SK-N-DZ (cell line): ENCODE measurements around the gene CLDN1. TPM values are rescaled to one million over a fixed set of nuclear protein-coding genes. Genes with fewer than 3 reads are reported as not detected.
A peak's percentile ranks its signal among the peaks of the same experiment; 100 is the strongest.

Experiments
- DNase-seq: peaks from one replicate; pipeline ENCODE4 v3.0.0-alpha.2; 2015; ENCODE audit warnings: low spot score
- polyA plus RNA-seq, 2 experiments: library from polyadenylated mRNA; depleted of rRNA; stranded (reverse); fragments of >200 nt; gene quantifications; 2 replicates each; pipeline ENCODE4 v1.2.3, GENCODE V29; 2014

CLDN1 gene, protein sequence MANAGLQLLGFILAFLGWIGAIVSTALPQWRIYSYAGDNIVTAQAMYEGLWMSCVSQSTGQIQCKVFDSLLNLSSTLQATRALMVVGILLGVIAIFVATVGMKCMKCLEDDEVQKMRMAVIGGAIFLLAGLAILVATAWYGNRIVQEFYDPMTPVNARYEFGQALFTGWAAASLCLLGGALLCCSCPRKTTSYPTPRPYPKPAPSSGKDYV
- polyA plus RNA-seq (2014; cell fraction: cytosol; rRNA removed), result not detected in 2 replicates
- polyA plus RNA-seq (2014; cell fraction: nucleus; rRNA removed), result not detected in 2 replicates

DNA sequence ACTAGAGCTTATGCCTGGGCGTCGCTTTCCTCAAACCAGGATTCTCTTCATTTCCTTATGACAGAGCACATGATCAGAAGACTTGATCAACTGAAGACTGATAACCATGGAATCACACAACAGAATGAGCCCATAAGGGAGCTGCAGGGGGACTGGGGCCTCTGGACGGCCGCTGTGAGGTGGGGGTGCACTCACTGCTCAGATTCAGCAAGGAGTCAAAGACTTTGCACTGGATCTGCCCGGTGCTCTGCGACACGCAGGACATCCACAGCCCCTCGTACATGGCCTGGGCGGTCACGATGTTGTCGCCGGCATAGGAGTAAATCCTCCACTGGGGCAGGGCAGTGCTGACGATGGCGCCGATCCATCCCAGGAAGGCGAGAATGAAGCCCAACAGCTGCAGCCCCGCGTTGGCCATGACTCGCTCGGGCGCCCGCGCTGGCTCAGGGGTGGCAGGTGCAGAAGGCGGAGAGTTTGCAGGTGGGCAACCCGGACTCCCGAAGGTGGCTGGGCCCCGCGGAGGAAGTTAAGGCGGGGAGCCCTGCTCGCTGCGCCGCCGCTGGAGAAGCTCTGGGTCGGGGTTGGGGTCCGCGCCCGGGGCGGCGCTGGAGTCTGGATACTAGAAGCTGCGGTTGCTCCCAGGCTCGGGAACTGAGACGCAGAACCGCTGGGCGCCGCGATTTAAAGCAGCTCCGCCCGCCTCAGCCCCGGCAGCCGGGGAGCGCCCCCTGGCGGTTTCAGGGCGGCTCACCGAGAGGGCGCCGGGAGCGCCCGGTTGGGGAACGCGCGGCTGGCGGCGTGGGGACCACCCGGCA lies at the start of gene CLDN1:
Gene CLDN1, minus strand, starts transcription at position 658 of the 815 bp plus-strand sequence. Its CDS starts 240 bp downstream, at position 418.
- peak; percentile 68 for DNase-seq

DNA sequence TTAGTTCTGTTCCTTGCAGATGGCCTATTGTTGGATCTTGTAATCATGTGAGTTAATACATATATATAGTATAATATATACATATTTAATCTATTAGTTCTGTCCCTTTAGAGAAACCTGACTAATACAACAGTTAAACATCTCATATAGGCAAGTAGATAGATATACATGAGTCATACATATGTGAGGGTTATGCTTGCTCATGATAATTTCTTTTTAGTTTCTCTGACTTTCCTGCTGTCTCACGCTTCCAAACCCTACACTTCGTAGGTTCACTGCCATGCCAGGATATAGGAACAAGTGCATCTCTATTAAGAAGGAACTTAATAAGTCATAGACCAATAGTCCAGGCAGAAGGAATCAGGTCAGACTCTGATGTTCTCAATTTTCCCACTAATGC lies 48.9 kb upstream of the CLDN1 start:
- no peak for DNase-seq

DNA sequence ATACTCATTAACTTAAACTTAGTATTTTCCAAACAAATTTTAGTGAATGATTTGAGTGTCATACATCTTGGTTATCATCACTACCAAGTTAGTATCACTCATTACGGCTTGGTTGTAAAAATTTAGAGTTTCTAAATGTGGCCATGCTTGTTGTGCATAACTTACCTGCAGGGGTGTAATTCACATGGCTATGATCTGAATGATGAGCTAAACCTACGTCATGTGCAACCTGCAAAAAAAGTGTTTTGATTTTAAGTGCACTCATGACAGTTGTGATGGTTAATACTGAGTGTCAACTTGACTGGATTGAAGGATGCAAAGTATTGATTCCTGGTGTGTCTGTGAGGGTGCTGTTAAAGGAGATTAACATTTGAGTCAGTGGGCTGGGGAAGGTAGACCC lies 48.1 kb upstream of the CLDN1 start:
- DNase-seq, result no peak

DNA sequence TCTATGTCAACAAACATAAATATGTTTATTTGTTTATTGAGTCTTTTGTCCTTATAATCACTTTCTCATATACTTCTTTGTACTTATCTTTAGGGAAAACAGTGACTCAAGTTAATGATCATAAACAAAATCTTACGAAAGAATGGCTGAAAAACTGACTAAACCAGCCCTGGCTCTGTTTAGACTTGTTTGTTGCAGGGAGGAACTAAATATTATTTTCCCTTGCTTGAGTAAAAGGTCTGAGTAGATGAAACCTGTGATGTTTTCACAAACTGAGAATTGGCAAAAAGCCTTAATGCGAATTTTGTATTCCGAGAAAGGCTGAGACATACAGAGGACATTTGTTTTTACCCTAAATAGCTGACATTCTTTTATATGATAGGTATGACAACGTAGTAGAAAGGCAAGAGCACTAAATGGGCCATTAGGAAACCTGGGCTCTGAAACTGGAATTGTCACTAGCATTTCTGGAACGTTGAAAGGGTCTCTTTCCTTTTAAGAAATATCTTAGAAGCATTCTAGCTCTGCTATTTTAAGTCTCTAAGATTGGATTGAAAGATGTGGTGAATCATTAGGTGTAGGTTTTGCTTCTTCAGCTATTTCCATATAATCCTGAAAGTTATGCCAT lies 47.5 kb upstream of the CLDN1 start:
- no peak for DNase-seq

DNA sequence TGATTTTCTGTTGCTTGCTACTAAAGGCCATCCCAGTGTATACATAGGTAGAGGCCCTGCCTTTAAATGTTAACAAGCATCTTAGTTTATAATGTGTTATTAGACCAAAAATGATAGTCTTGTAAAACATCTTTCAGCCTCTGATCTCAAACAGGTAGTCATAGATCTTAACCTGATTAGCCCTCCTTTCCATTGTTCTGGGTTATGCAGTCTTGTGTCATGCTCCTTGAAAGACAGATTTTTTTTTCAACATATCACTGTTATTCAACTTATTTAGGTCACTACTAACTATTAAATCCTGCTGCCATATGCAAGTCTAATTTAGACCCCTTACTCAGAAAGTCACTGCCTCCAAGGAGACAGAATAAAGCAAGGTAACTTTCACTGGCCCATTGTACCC lies 46.6 kb upstream of the CLDN1 start:
- no peak for DNase-seq

DNA sequence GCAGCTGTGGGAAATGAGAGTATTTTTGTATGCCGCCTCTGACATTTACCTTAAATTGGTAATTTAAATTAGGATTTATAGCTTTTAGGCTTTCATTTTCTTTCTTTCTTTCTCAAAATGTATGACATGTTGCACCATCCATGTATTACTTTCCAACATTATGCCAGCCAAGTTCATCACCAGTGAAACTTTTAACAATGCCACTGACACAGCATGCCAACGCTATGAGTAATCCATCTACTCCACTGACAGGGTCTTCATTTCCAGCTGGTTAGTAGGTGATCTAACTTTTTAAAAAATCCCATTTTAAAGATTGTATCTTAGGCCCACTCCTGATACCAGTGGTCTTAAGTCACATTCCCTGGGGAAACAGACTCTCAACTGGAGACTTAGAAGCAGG lies 43.9 kb upstream of the CLDN1 start:
- DNase-seq, result no peak

DNA sequence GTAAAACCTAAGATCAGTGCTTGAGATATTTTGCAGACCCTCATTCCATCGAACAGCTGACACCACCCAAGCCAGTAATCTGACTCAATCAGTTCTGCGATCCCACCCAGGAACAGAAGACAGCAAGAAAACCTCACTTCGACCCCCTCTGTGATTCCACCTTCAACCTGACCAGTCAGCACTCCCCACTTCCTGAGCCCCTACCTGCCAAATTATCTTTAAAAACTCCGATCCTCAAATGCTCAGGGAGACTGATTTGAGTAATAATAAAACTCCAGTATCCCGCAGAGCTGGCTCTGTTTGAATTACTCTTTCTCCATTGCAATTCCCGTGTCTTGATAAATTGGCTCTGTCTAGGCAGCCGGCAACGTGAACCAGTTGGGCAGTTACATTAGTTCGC lies 40.0 kb upstream of the CLDN1 start:
- no peak for DNase-seq

DNA sequence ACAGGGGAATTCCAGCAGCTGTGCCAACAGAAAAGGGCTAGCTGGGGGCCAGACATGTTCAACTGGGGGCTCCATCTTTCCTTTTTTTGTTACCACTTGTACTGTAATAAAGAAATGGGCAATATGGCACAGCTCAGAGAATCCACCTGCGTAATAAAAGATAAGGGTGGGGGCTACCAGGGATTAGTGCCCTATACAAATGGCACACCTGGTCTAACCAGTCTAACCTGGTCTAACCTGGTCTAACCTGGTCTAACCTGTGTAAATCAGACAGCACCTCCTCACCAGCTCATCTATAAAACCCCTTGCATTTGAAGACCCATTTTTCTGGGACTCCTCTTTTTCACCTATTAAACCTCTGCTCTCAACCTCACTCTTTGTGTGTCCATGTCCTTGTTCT lies 39.5 kb upstream of the CLDN1 start:
- DNase-seq, result no peak

DNA sequence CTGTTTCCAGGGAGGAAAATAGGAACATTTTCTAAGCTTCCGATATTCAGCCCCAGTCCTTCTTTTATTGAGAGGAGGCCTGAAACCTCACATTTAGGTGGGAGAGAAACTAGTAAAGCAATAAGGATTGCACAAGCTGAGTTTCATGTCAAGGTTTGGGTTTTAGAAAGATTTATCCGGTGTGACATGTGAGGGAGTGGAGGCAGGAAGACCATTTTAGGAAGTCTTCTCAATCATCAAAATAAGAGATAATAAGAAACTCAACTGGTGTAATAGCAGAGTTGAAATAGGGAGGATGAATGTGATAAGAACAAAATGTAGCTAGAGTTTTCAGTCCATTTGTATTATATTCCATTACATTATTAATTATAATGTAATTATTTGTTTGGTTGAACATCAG lies 38.0 kb upstream of the CLDN1 start:
- DNase-seq, result no peak

DNA sequence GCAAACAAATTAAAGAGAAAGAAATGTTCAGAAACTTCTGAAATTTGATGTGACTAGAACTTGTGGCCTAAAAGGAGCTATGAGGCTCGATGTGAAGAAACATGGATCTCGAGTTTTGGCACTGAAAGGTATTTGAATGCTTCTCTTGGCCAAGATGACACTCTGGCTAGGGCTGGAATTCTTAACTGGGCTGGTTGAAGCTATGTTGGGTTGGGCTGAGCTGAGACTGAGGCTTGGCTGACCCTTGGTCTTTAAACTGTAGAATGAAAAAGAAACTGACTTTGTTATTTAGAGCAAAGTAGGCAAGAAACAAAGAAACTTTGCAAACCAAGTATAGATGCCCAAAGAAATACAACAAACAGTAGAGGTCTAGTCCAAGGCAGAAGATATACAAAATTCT lies 37.6 kb upstream of the CLDN1 start:
- DNase-seq, result no peak

DNA sequence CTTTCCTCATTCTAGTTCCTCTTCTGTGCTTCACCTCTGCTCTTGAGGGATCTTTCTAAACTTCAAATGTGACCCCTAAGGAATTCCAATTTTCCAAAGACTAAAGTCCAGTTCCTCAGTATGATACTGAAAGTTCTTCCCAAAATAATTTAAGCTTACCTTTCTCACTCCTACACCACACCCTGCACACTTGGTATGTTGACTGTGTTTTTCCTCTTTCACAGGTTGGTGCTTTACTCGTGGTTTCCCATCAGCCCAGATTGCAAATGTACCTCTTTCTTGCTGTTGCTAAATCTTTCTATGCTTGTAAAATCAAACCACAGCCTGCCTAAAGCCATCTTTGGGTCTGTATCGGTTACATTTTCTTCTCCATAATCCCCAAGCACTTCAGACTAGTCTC lies 35.2 kb upstream of the CLDN1 start:
- DNase-seq, result no peak

DNA sequence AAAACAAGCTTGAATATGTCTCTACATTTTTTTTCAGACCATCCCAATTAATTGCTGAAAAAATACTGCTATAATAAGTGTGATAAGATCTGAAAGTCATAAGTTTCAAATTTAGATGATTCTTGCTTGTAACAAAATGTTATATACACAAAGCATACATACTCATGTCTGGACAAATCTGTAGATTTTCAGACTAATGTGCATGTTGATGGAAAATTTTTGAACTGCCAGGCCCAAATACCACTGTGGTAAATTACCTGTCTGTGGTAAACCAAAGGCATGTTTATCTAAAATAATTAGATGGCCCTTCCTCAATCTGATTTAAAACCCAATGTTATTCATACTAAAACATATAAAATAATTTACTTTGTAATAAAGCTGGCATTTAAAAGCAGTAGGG lies 34.0 kb upstream of the CLDN1 start:
- no peak for DNase-seq

DNA sequence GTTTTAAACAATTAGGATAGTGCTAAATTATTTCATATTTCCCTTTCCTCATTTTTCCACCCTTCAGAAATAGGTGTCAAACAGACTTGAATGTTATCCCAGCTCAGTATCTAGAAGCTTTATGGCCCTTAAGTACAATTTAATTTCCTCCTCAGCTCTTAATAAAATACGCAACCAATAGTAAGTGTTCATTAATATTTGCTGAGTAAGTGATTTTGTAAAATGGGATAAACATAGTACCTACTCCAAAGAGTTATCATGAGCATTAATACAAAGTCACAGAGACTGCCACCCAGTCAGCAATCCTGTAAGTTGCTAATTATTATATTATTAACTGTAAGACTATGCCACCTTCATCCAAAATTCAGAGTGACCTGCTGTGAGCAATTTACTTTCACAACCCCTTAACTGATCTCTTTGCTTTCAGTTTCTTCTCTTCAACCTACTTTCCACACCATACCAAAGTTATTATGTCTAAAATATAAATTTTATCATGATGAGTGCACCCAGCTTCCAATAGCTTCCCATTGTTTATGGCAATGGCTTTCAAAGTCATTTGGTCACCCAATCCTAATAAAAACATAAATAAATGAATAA lies 30.7 kb upstream of the CLDN1 start:
- no peak for DNase-seq

DNA sequence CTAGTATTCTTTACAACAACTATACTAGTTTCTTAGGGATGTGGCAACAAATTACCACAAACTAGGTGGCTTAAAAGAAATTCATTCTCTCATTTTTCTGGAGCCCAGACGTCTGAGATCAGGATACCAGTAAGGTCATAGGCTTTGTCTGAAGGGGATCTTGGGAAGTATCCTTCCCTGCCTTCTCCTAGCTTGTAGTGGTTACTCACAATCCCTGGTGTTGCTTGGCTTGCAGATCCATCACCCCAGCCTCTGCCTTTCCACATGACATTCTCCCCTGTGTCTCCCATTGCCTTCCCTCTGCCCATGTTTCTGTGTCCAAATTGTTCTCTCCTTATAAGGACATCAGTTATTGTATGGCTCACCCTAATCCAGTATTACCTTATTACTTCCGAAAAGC lies 24.3 kb upstream of the CLDN1 start:
- no peak for DNase-seq

DNA sequence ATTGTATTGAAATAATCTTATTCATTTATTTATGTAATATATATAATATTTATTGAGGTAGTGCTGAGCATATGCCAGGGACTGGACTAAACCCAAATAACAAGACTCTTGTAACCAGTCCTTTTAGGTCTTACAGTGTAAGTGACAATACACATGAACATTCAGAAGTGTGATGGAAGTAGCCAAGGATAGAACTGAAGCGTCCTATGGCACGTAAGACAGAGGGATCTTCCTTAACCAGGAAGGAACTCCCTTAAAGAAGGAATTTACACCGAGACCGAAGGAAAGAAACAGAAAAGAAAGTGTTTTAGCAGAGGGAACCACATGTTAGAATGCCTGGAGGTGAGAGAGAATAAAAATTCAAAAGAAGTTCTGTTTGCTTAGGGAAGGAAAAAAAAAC lies 23.6 kb upstream of the CLDN1 start:
- no peak for DNase-seq

DNA sequence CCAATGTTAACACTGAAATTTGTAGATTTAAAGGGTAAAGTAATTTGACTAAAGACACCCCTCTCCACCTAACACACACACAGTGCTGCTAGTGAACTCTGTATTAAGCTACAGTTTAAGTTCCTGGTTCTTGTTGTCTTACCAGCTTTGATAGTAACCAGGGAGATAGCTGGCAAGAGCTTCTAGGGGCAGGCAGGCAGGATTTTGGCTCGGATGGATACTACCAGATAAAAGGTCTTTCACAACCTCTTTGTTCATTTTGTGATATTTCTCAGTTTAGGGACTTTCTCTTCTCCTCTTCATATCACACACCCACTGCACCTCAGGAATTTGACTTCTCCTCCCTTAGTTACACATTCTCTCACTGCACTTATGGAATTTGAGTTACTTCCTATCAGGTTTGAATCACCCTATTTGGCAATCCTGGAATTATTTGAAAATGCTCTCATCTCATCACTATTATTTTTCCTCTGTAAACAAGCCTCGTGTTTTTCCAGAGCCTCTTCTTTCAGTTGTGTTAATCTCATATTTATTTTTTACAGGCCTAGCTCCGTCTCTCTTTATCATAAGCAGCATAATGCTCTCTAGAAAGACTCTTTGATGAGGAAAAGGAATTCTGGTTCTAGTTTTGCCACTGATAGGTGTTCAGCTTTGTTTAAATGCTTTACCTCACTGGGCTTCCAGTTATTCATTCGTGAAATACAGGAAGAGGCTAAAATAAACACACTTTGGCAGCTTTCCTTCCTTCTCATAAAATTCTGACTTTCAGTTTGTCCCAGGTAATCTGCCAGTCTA lies 23.0 kb upstream of the CLDN1 start:
- no peak for DNase-seq

DNA sequence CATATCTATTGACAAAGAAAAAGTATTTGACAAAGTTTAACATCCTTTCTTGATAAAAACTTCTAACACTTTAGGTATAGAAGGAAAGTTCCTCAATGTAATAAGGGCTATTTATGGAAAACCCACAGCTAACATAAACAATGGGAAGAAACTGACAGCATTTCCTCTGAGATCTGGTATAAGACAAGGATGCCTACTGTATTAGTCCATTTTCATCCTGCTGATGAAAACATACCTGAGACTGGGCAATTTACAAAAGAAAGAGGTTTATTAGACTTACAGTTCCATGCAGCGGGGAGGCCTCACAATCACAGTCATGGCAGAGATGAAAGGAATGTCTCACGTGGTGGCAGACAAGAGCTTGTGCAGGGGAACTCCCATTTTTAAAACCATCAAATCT lies 17.8 kb upstream of the CLDN1 start:
- no peak for DNase-seq

DNA sequence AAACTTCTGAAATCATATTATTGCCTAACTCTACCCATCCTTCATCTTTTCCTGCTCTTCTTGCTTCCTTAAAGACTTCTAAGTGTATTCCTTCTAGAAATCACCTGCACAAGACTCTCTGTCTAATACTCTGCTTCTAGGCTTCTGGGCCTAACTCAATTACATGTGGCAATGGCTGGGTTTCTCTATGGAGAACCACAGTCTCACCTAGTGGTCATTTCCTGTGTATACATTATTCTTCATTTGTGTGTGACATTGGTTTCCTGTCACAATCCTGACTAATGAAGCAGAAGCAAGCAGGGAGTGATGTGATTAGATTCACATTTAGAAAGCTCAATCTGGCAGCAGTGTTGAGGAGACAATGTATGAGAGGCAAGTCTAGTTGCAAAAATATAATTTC lies 16.9 kb upstream of the CLDN1 start:
- no peak for DNase-seq

DNA sequence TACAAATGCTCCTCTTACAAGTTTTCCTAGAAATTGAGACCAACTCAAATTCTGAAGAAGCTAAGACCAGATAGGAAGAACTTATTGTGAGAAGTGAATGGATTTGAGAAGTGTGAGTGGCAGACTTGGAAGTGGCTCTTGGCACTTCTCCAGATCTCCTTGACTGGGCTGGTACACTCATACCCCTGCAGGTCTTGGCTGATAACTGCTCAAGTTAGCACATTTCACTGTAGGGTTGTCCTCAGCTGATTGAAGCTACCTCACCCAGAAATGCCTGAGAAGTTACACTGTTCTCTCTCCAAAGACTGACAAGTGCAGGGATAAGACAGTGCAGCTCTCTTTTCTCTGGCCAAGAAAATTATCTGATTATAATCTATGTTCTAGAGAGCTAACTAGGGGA lies 16.5 kb upstream of the CLDN1 start:
- DNase-seq, result no peak

DNA sequence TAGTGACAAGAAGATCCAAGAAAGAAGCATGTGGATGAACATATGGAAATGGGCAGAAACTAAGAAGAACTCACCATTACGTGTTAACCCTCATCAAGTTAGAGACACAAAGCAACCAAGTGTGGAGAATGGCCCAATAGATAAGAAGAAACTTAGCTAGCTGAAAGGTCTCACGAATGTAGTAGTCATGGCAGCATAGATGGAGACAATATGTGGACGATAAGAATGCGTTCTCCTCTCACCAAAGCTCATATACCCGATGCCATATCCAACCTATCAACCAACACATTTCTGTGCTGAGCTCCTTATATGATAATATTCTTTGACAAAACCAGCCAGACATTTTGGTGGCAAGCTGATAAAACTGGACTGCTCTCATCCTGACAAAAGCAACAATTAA lies 15.1 kb upstream of the CLDN1 start:
- no peak for DNase-seq

DNA sequence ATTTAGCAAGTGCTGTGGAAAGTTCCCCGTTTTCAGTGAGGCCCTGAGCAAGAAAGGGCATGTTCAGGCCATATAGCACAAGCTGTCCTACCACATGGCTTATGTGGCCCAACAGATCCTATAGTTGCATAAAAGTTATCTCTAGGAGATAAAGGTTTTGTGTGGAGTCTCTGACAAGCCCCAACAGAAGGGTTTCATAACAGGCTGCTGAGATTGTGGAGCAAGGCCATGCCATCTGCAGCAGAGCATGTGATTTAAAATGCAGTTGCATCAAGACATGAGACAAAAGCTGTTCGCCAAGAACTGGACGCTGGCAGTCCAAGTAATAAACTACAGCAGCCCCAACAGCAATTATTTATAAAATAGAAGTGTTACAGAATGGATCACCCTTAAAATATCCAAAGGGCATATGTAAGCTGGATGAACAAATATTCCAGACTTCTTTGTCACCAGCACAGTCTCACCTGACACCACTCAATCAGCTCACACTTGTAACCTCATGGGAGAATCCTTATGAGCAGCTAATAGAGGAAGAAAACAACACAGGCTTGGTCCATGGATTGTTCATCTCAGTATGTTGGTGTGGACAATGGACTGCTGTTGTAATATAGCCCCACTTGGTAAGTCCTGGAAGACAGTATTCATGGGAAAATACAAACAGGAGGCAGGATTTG lies 14.4 kb upstream of the CLDN1 start:
- no peak for DNase-seq
